ENCODE results near the gene EGFL7. TPM values are rescaled to one million over a fixed set of nuclear protein-coding genes. Genes with fewer than 3 reads are reported as not detected.

EGFL7 gene
- total and polyA plus RNA-seq, 11 donors = 56.4 to 142 (median 94.5) TPM

DNA sequence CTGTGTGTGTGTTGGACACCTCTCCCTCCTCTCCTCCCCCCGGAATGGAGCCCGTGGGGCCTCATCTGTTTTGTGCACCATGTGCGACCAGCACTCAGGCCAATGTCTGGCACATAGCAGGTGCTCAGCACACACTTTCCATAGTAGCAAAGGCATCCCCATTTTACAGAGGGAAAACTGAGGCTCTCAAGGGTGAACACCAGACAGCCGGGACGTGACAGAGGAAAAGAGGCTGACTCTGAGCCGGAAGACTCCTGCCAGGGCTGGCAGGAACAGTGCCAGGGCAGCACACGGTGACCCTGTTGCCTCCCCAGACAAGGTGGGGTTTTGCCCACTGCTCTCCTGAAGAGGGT lies 26.4 kb downstream of the EGFL7 start:
- intact Hi-C loops (cut with DNase I) = loop anchor here in 3 of 10 donors (5.0 kb wide), 1 partner anchor 38 kb away; no protein-coding TSS in a partner anchor
- no peak for TF ChIP-seq POLR2A (IDR thresholded peaks at IDR 0.05)
- TF ChIP-seq, protein P1, sequence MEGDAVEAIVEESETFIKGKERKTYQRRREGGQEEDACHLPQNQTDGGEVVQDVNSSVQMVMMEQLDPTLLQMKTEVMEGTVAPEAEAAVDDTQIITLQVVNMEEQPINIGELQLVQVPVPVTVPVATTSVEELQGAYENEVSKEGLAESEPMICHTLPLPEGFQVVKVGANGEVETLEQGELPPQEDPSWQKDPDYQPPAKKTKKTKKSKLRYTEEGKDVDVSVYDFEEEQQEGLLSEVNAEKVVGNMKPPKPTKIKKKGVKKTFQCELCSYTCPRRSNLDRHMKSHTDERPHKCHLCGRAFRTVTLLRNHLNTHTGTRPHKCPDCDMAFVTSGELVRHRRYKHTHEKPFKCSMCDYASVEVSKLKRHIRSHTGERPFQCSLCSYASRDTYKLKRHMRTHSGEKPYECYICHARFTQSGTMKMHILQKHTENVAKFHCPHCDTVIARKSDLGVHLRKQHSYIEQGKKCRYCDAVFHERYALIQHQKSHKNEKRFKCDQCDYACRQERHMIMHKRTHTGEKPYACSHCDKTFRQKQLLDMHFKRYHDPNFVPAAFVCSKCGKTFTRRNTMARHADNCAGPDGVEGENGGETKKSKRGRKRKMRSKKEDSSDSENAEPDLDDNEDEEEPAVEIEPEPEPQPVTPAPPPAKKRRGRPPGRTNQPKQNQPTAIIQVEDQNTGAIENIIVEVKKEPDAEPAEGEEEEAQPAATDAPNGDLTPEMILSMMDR (IDR thresholded peaks at IDR 0.05) = no peak
- DNase-seq = no peak
- WGBS, 4 donors = 65 to 78% (median 67%) methylated on average over 7 of the region's 7 CpGs
- Histone ChIP-seq H3K9me3 (no peaks in the 10 kb centered on the region), H3K4me1 (peaks cover 12 to 85% (median 53%) of the 10 kb centered on the region in 12 donors), H3K27me3 (no peaks in the 10 kb centered on the region), H3K4me3 (no peak overlapping the region), H3K27ac (peak overlapping the region in 10 of 12 donors; percentile 63 to 96 (median 89)), H3K36me3 (no peaks in the 10 kb centered on the region)
- ATAC-seq = no peak

DNA sequence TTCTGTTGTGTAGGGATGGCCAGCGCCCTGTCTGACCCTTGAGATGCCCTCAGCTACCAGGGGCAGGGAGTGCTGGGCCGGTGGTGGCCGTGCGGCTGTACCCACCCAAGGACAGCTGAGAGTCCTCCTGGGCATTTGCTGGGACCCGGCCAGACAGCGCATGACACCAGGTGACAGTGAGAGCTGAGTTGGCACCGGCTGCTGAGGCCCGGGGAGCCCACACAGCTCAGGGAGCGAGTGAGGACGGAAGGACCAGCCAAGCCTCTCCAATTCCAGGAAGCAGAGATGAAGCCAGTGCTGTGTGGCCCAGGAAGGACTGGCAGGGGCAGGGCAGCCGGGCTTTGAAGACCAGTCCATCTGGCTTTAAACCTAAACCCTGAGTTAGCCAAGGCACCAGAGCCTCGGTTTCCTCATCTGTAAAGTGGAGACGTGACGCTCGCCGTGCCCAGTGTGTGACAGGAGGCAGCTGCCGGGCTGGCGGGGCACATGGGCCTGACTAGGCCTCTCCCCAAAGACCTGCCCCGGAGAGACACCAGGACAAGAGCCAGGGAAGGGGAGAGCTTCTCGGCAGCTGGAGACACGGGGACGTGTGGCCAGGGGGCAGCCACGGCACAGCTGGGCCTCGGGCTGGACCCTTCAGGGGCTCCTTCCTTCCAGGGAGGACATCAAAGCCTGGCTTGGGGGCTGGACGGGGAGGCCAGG lies 27.5 kb downstream of the EGFL7 start:
- Histone ChIP-seq H3K27me3 (no peaks in the 10 kb centered on the region), H3K9me3 (no peaks in the 10 kb centered on the region), H3K4me1 (peaks cover 9 to 84% (median 48%) of the 10 kb centered on the region in 12 donors), H3K36me3 (no peaks in the 10 kb centered on the region), H3K27ac (peak overlapping the region; percentile 58 to 96 (median 88)), H3K4me3 (no peak overlapping the region)
- TF ChIP-seq, protein P1 (IDR thresholded peaks at IDR 0.05) = no peak
- no peak for TF ChIP-seq POLR2A (IDR thresholded peaks at IDR 0.05)
- ATAC-seq (peak; percentile 30 to 67 (median 52)), DNase-seq (peak; percentile 76 to 92 (median 83))
- 40 to 50% (median 44%) methylated on average over 18 to 25 of the region's 25 CpGs for WGBS, 4 donors
- intact Hi-C loops (cut with DNase I) = loop anchor here in 8 of 10 donors (5.0 to 10.0 kb wide), 4 partner anchors 48 to 208 kb away; partner anchors contain the start of gene SEC16A (in 3 of the 8)

DNA sequence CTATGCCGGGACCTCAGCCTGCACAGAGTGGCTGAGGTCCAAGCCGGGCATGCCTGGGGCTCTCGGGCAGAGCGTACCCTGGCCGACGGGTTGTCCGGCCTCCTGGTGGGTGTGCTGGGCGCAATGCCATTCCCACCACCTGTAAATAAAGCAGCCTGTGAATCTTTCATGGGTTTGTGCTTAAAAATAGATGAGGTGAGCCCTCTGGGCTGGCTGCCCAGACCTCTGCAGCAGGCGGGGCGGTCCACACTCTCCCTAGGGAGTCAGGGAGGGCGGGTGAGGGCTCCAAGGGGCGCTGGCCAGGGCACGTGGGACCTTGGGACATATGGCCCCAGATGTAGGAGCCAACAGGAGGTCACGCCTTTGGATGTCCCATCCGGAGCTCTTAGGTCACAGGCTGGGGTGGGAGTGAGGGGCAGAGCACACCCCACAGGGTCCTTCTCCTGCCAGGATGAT lies 28.1 kb downstream of the EGFL7 start:
- Histone ChIP-seq H3K36me3 (no peaks in the 10 kb centered on the region), H3K4me3 (no peak overlapping the region), H3K27ac (peak overlapping the region; percentile 58 to 96 (median 88)), H3K9me3 (no peaks in the 10 kb centered on the region), H3K4me1 (peaks cover 3 to 83% (median 43%) of the 10 kb centered on the region in 12 donors), H3K27me3 (no peaks in the 10 kb centered on the region)
- DNase-seq (peak; percentile 77 to 86 (median 82)), ATAC-seq (peak; percentile 41 to 70 (median 48))
- WGBS, 4 donors = 17 to 39% (median 29%) methylated on average over 9 to 15 of the region's 15 CpGs
- TF ChIP-seq POLR2A (IDR thresholded peaks at IDR 0.05) = no peak
- TF ChIP-seq, protein P1 (IDR thresholded peaks at IDR 0.05) = no peak
- intact Hi-C loops (cut with DNase I) = loop anchor here in 8 of 10 donors (5.0 to 10.0 kb wide), 4 partner anchors 49 to 209 kb away; partner anchors contain the start of gene SEC16A (in 3 of the 8)
